Rectal smooth muscle tissue (tissue), 1 donor: ENCODE data around the gene PNPO.

Source experiments
- H3K27ac ChIP-seq: one replicate; pipeline ENCODE4 v1.7.0; 2013; ENCODE audit warnings: low read depth, low read length, inconsistent platforms
- H3K27me3 ChIP-seq: one replicate; pipeline ENCODE4 v1.7.0; 2013; ENCODE audit warnings: low read length; ENCODE audit not compliant: control insufficient read depth, insufficient read depth
- H3K36me3 ChIP-seq: one replicate; pipeline ENCODE4 v1.7.0; 2013; ENCODE audit warnings: low read length; ENCODE audit not compliant: control insufficient read depth, insufficient read depth
- H3K4me1 ChIP-seq: one replicate; pipeline ENCODE4 v1.7.0; 2013; ENCODE audit warnings: low read length; ENCODE audit not compliant: control insufficient read depth, insufficient read depth
- H3K4me3 ChIP-seq: one replicate; pipeline ENCODE4 v1.7.0; 2013; ENCODE audit warnings: low read length
- H3K9ac ChIP-seq: one replicate; pipeline ENCODE4 v1.7.0; 2013; ENCODE audit warnings: low read length

The PNPO gene

GRCh38 chr17:47956791-47957590 lies 15.6 kb downstream of the PNPO start:
- peak overlapping the region; percentile 59 for H3K4me3 ChIP-seq
- H3K36me3 ChIP-seq = peaks cover 5% of the 10 kb centered on the region
- no peaks in the 10 kb centered on the region for H3K27me3 ChIP-seq
- no peaks in the 10 kb centered on the region for H3K4me1 ChIP-seq
- H3K9ac ChIP-seq = peak overlapping the region; percentile 74
- no peak overlapping the region for H3K27ac ChIP-seq

DNA sequence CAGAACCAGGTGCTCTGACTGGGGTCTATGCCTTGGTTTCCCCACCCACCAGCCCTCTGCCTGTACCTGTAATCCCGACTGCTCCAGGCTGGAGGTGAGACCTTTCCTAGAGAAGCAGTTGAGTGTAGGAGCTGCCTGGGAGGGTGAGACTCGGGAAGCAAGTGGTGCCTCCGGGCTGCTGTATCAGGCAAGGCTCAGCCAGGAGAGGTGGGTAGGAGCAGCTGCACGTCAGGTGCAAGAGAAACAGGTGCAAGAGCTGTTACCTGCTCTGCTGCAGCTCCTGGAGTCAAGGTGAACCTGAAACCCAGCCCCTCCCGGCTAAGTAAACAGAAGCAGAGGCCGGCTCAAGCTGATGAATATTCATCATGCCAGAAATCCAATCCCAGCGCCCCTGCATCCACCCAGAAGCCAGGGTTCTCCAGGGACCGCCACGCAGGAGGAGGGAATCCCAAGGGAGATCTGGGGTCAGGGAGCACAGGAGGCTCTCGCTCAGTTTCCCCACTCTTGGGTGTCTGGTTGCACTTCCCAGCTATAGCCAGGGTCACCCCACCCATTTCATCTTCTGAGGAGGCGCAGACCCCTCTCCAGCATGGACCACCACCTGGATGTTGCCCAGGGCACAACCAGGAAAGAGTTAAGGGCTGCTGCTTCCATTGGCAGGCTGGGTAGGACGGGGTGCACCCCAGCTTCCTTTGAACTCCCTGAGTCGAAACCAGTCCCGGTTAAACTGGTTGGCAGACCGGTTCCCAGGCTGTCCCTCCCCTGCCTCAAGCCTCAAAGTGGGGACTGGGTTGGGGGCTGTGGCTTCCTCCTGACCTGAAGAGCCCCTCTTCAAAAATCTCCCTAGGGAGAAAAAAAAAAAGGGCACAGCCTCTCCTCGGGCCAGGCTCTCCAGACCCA lies 16.5 kb downstream of the PNPO start, which contains the start of gene PRR15L:
PRR15L (minus strand) TSS at position 293 of the 900 bp plus-strand sequence. CDS start 4,649 bp downstream, outside the sequence.
- Histone ChIP-seq H3K4me1 (no peaks in the 10 kb centered on the region), H3K27me3 (no peaks in the 10 kb centered on the region), H3K27ac (no peak within 1 kb of the TSS), H3K4me3 (peak within 1 kb of the TSS; percentile 59), H3K36me3 (peaks cover 5% of the 10 kb centered on the region), H3K9ac (peak within 1 kb of the TSS; percentile 74)

DNA sequence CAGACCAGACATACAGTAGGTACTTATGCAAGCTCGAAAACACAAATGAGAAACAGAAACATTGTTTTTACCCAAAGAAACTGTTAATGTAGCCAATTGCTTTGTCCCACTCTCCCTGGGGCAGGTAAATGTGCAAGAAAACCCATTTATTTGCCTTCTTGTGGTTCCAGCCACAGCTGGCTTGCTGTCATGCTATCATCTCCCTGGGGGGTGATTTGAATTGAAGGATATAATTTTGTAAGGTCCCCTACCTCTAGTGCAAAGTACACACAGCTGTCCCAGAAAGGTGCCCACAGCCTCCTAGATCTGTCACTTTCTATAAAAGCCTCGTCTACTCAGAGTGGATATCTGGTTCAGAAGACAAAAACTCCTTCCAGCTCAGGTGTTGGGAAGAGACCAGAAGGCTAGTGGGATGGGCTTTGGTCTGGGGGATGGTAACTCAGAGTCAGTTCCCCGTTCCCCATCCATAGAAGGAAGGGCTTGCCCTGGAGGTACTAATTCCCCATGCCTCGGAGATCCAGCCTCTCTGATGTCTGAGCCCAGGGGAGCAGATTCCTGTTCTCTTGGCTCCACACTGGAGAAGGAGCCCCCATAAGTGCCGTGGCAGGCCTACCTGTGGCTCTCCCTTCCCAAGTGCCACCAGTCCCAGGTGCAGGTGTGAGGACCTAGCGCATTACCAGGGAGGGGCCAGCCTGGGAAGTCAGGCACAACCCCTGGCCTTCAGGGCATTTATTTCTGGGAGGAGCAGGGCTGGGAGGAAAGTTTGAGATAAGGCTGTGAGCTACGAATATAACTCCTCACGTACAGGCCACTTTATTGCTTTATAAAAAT lies 18.7 kb downstream of the PNPO start:
- Histone ChIP-seq H3K4me1 (no peaks in the 10 kb centered on the region), H3K36me3 (no peaks in the 10 kb centered on the region), H3K27me3 (no peaks in the 10 kb centered on the region), H3K9ac (no peak overlapping the region), H3K4me3 (peak overlapping the region; percentile 36), H3K27ac (no peak overlapping the region)

DNA sequence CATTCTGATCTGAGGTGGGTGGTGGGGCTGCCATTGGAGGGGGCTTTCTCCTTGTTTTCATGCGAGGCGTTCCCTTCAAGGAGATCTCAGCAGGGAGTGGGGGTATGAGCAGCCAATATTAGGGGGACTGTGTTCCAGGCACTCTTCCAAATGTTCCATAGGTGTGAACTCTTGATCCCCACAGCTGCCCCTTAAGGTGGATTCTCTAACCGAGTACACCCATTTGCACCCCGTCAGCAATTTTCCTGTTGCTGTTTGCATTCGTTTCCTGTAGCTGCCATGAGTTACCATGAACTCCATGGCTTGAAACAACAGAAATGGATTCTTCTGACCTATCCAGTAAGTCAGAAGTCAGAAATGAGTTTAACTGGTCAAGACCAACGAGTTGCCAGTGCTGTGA lies 20.0 kb downstream of the PNPO start:
- Histone ChIP-seq H3K9ac (no peak overlapping the region), H3K36me3 (no peaks in the 10 kb centered on the region), H3K4me3 (no peak overlapping the region), H3K27ac (no peak overlapping the region), H3K27me3 (no peaks in the 10 kb centered on the region), H3K4me1 (no peaks in the 10 kb centered on the region)

GRCh38 chr17:47962901-47963300 lies 21.5 kb downstream of the PNPO start:
- Histone ChIP-seq H3K4me3 (no peak overlapping the region), H3K9ac (no peak overlapping the region), H3K4me1 (no peaks in the 10 kb centered on the region), H3K27me3 (no peaks in the 10 kb centered on the region), H3K36me3 (no peaks in the 10 kb centered on the region), H3K27ac (no peak overlapping the region)

DNA sequence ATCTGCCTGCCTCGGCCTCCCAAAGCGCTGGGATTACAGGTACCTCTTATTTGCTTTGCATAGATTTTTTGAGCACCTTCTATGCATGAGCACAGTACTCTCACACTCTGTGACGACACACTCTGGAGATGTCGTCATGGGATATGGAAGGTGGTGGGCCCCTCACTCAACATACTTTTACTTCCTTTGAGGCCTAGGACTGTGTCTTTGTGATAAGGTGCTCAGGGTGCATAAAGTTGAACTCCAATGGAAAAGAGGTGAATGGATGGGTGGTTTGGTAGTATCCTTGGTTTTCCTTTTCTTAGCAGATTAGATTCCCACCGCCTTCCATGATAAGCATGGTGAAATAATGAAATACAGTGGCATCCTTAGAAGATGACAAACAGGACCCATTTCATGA lies 23.5 kb downstream of the PNPO start:
- H3K4me1 ChIP-seq = no peaks in the 10 kb centered on the region
- no peaks in the 10 kb centered on the region for H3K36me3 ChIP-seq
- H3K4me3 ChIP-seq = no peak overlapping the region
- no peaks in the 10 kb centered on the region for H3K27me3 ChIP-seq
- no peak overlapping the region for H3K27ac ChIP-seq
- H3K9ac ChIP-seq = no peak overlapping the region

GRCh38 chr17:47966079-47966519 lies 24.7 kb downstream of the PNPO start:
- no peaks in the 10 kb centered on the region for H3K36me3 ChIP-seq
- peak overlapping the region; percentile 8 for H3K27ac ChIP-seq
- no peak overlapping the region for H3K4me3 ChIP-seq
- no peak overlapping the region for H3K9ac ChIP-seq
- no peaks in the 10 kb centered on the region for H3K4me1 ChIP-seq
- H3K27me3 ChIP-seq = no peaks in the 10 kb centered on the region

DNA sequence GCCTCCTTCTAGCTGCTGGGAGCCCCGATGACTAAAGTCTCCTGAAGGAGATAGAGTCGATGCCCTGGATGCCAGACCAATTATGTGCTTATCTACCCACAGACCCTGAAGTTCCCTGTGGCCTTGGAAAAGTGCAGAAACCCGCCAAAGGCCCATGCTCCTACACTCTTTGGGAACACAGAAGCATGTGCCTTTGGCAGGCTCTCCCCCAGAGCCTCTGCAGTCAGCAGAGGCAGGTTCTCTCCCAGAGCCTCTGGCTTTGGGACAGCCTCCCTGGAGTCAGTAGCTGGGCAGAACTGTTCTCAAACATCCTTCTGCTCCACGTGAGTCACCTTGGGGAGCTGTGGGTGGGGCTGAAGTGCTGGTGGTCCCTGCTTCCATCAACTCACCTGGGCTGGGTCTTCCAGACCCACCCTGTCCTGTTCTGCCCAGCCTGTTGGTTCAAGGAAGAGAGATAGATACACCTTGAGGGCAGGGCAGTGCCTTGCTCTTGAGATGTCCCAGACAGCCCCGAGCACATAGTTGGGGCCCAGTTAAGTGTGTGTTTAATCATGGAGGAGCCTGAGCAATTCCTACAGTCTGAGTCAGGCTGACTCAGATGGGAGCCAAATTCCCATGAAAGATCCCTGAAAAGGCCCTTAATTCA lies 26.4 kb downstream of the PNPO start:
- Histone ChIP-seq H3K27me3 (no peaks in the 10 kb centered on the region), H3K4me3 (no peak overlapping the region), H3K4me1 (no peaks in the 10 kb centered on the region), H3K27ac (no peak overlapping the region), H3K9ac (no peak overlapping the region), H3K36me3 (no peaks in the 10 kb centered on the region)

DNA sequence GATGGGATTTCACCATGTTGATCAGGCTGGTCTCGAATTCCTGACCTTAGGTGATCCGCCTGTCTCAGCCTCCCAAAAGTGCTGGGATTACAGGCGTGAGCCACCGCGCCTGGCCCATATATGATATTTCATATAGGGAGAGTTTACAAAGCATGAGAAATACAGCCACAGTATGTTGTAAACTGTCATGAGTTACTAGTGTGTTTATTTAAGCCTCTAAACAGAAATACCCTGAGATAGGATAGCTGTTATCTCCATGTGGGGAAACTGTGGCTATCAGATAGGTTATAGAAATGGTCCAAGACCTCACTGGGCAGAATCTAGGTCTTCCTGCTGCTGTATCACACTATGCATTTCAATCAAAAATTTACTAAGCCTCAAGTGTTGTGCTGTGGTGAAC lies 27.5 kb downstream of the PNPO start:
- Histone ChIP-seq H3K9ac (no peak overlapping the region), H3K36me3 (peaks cover 4% of the 10 kb centered on the region), H3K27ac (no peak overlapping the region), H3K4me1 (no peaks in the 10 kb centered on the region), H3K27me3 (no peaks in the 10 kb centered on the region), H3K4me3 (no peak overlapping the region)

DNA sequence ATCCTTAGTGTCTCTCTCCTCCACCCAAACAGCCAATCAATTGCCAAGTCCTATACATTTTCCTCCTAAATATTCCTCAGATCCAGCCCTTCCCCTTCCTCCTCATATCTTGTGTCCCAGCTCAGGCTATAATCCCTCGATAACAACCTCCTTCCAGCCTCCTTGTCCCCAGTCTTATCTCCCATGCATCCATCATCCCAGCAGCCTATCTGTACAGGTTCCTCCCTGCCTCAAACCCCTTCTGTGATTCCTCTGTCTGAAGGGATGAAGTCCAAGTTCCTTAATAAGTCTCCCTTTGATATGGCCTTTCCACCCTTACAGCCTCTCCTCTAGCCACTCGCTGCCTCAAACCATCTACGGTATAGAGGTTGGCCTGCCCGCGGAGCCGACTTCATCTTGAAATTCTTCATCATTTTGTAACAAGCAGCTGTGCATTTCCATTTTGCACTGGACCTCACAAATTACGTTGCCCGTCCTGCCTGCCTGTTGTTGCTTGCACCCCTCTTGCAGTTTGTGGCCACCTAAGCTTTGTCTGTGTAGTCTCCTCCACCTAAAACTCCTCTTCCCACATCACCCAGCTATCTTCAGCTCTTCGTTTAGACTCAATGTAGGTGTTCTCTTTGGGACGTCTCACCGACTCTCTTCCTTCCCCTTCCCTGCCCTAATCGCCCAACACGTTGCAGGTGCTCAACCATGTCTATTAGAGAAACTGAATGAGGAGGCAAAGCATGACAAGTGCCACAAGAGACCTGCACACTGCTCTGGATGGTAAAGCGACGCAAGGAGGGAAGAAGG lies 28.8 kb downstream of the PNPO start:
- peaks cover 12% of the 10 kb centered on the region for H3K36me3 ChIP-seq
- H3K27me3 ChIP-seq = no peaks in the 10 kb centered on the region
- H3K27ac ChIP-seq = no peak overlapping the region
- H3K4me1 ChIP-seq = no peaks in the 10 kb centered on the region
- peak overlapping the region; percentile 67 for H3K4me3 ChIP-seq
- H3K9ac ChIP-seq = peak overlapping the region; percentile 25
